GM23338 (cell line): ENCODE measurements around the gene CHRNB4.

Experiments
- CREB1 ChIP-seq: fragments of 250-450 bp; sonication (Bioruptor Pico); IDR thresholded peaks from 2 replicates; pipeline ENCODE4 v1.5.0; 2020; ENCODE audit warnings: low read depth, mild to moderate bottlenecking, moderate library complexity
- CTCF ChIP-seq, 2 experiments: fragments of 200-600 bp in 1 of 2; sonication (generic) in 1 of 2; conservative IDR thresholded peaks; 2 replicates each; pipeline versions ENCODE4 v1.5.1 to v1.6.1; 2016 to 2017; ENCODE audit warnings: antibody characterized with exemption in 2 of 2, low read depth in 2 of 2, mild to moderate bottlenecking in 2 of 2, moderate library complexity in 1 of 2
- EZH2 ChIP-seq: fragments of 200-600 bp; sonication (generic); IDR thresholded peaks from one replicate; pipeline ENCODE4 v1.8.0; 2017; ENCODE audit warnings: antibody characterized with exemption, mild to moderate bottlenecking, low read depth; ENCODE audit not compliant: unreplicated experiment
- EZH2phosphoT487 ChIP-seq: fragments of 200-600 bp; sonication (generic); IDR thresholded peaks from one replicate; pipeline ENCODE4 v1.8.1; 2018; ENCODE audit warnings: antibody characterized with exemption; ENCODE audit not compliant: unreplicated experiment
- JUNB ChIP-seq: IDR thresholded peaks from one replicate; pipeline ENCODE4 v1.6.1; 2016; ENCODE audit warnings: antibody characterized with exemption; ENCODE audit not compliant: unreplicated experiment
- NANOG ChIP-seq: IDR thresholded peaks from 2 replicates; pipeline ENCODE4 v1.6.1; 2016; ENCODE audit warnings: antibody characterized with exemption, borderline replicate concordance
- POLR2AphosphoS5 ChIP-seq: IDR thresholded peaks from 2 replicates; pipeline ENCODE4 v1.6.1; 2016; ENCODE audit warnings: antibody characterized with exemption, low read depth
- REST ChIP-seq: IDR thresholded peaks from one replicate; pipeline ENCODE4 v1.6.1; 2018; ENCODE audit warnings: antibody characterized with exemption; ENCODE audit not compliant: unreplicated experiment
- ZNF331 ChIP-seq: fragments of 250-450 bp; sonication (Bioruptor Pico); IDR thresholded peaks from 2 replicates; pipeline ENCODE4 v1.5.0; 2020; ENCODE audit warnings: low read depth, mild to moderate bottlenecking, moderate library complexity
- ZNF462 ChIP-seq: fragments of 250-450 bp; sonication (Bioruptor Pico); IDR thresholded peaks from 2 replicates; pipeline ENCODE4 v1.5.0; 2020; ENCODE audit warnings: mild to moderate bottlenecking, moderate library complexity

- TF ChIP-seq ZNF331 (CRISPR knock-in tag), result no peak
- no peak for TF ChIP-seq CTCF (conservative IDR thresholded peaks at IDR 0.05; ENCODE audit: low read depth in 2 of 2)
- no peak for TF ChIP-seq POLR2AphosphoS5
- TF ChIP-seq EZH2, result no peak
- TF ChIP-seq NANOG, result no peak
- no peak for TF ChIP-seq JUNB
- TF ChIP-seq REST, result no peak
- TF ChIP-seq EZH2phosphoT487, result no peak
- TF ChIP-seq ZNF462 (CRISPR knock-in tag), result no peak
- TF ChIP-seq CREB1 (CRISPR knock-in tag), result no peak
These were observed 25.0 kb upstream of the CHRNB4 start for GRCh38 chr15:78666010-78666409.
